ENCODE data around the gene C1QTNF5. TPM values are rescaled to one million over a fixed set of nuclear protein-coding genes. Genes with fewer than 3 reads are reported as not detected.

The C1QTNF5 gene
- not detected in 5 replicates for total RNA-seq (2022; extraction: Qiagen RNA extraction)

GRCh38 chr11:119340335-119341221 lies at the start of gene C1QTNF5:
Gene C1QTNF5, minus strand, starts transcription at chr11:119340883. Its CDS starts 486 bp downstream, at chr11:119340397.

GRCh38 chr11:119381181-119381988 lies 40.7 kb upstream of the C1QTNF5 start, which contains the start of gene USP2:
Gene USP2, minus strand, starts transcription at chr11:119381690. Its CDS starts 8,210 bp downstream, at chr11:119373480.

GRCh38 chr11:119346605-119347004 lies 5.9 kb upstream of the C1QTNF5 start, which contains the start of gene MFRP:
Gene MFRP, minus strand, starts transcription at chr11:119346705. Its CDS starts 192 bp downstream, at chr11:119346513.

GRCh38 chr11:119334174-119334930 lies 6.3 kb downstream of the C1QTNF5 start, which contains the start of gene RNF26:
Gene RNF26, plus strand, starts transcription at chr11:119334527. Its CDS starts 596 bp downstream, at chr11:119335123.

GRCh38 chr11:119316729-119317591 lies 23.7 kb downstream of the C1QTNF5 start, which contains the start of gene MCAM:
Gene MCAM, minus strand, starts transcription at chr11:119317130. Its CDS starts 29 bp downstream, at chr11:119317101.

Other genes with a start within 250 kb of the C1QTNF5 start
- gene DPAGT1, start 239.0 kb downstream of the C1QTNF5 start, total RNA-seq (2022; extraction: Qiagen RNA extraction): 31.5 to 39.9 TPM (median 37.0 TPM) in 5 replicates
- gene C2CD2L, start 233.5 kb downstream of the C1QTNF5 start, total RNA-seq (2022; extraction: Qiagen RNA extraction): 4.8 to 6.5 TPM (median 5.2 TPM) in 5 replicates
- gene HINFP, start 219.3 kb downstream of the C1QTNF5 start, total RNA-seq (2022; extraction: Qiagen RNA extraction): 8.6 to 11.7 TPM (median 9.3 TPM) in 5 replicates
- gene ABCG4, start 191.8 kb downstream of the C1QTNF5 start, total RNA-seq (2022; extraction: Qiagen RNA extraction): 0.26 to 0.40 TPM (median 0.33 TPM) in 5 replicates
- gene NLRX1, start 172.2 kb downstream of the C1QTNF5 start, total RNA-seq (2022; extraction: Qiagen RNA extraction): 9.7 to 12.0 TPM (median 10.7 TPM) in 5 replicates
- gene NHERF4, start 155.4 kb downstream of the C1QTNF5 start, total RNA-seq (2022; extraction: Qiagen RNA extraction): 0.15 to 0.30 TPM (median 0.23 TPM) in 4 of 5 replicates, not detected in the other
- gene CBL, start 134.5 kb downstream of the C1QTNF5 start, total RNA-seq (2022; extraction: Qiagen RNA extraction): 5.7 to 10.7 TPM (median 7.9 TPM) in 5 replicates
- 10.6 to 14.2 TPM (median 11.4 TPM) in 5 replicates for gene MCAM, start 23.8 kb downstream of the C1QTNF5 start, total RNA-seq (2022; extraction: Qiagen RNA extraction)
- 32.7 to 38.7 TPM (median 34.8 TPM) in 5 replicates for gene RNF26, start 6.4 kb downstream of the C1QTNF5 start, total RNA-seq (2022; extraction: Qiagen RNA extraction)
- not detected in 5 replicates for gene MFRP, start 5.8 kb upstream of the C1QTNF5 start, total RNA-seq (2022; extraction: Qiagen RNA extraction)
- gene USP2, start 40.8 kb upstream of the C1QTNF5 start, total RNA-seq (2022; extraction: Qiagen RNA extraction): 0.77 to 1.4 TPM (median 0.96 TPM) in 5 replicates
- 11.4 to 19.8 TPM (median 13.2 TPM) in 5 replicates for gene THY1, start 82.3 kb upstream of the C1QTNF5 start, total RNA-seq (2022; extraction: Qiagen RNA extraction)